Measurements from ENCODE around the gene LHFPL3. TPM values are rescaled to one million over a fixed set of nuclear protein-coding genes. Genes with fewer than 3 reads are reported as not detected.

The LHFPL3 gene
- total and polyA plus RNA-seq, 2 experiments from 2014 or later = 0.24 TPM; not detected in 1

DNA sequence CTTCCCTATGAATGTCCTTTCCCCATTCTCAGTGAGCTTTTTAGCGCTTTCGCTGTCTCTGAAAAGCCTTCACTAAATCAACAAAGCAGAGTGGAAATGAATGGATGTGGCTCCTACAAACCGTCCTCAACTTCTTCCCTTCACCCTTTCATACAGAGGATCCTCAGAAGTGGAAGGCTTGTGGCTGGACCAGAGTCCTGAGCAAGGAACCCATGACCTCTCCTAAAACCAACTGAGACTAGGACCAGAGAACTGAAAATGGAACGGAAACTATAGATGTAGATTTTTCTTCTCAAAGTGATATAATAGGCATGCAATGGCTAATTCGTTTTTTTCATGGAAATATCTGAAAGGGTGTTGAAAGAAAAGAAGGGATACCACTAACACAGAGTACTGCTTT lies 122.5 kb downstream of the LHFPL3 start (continued):
- TF ChIP-seq, protein P1, sequence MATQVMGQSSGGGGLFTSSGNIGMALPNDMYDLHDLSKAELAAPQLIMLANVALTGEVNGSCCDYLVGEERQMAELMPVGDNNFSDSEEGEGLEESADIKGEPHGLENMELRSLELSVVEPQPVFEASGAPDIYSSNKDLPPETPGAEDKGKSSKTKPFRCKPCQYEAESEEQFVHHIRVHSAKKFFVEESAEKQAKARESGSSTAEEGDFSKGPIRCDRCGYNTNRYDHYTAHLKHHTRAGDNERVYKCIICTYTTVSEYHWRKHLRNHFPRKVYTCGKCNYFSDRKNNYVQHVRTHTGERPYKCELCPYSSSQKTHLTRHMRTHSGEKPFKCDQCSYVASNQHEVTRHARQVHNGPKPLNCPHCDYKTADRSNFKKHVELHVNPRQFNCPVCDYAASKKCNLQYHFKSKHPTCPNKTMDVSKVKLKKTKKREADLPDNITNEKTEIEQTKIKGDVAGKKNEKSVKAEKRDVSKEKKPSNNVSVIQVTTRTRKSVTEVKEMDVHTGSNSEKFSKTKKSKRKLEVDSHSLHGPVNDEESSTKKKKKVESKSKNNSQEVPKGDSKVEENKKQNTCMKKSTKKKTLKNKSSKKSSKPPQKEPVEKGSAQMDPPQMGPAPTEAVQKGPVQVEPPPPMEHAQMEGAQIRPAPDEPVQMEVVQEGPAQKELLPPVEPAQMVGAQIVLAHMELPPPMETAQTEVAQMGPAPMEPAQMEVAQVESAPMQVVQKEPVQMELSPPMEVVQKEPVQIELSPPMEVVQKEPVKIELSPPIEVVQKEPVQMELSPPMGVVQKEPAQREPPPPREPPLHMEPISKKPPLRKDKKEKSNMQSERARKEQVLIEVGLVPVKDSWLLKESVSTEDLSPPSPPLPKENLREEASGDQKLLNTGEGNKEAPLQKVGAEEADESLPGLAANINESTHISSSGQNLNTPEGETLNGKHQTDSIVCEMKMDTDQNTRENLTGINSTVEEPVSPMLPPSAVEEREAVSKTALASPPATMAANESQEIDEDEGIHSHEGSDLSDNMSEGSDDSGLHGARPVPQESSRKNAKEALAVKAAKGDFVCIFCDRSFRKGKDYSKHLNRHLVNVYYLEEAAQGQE (IDR thresholded peaks at IDR 0.05; ENCODE audit: unreplicated experiment) = no peak
- TF ChIP-seq NANOG (IDR thresholded peaks at IDR 0.05; ENCODE audit: borderline replicate concordance) (no peak), STAT1 (IDR thresholded peaks at IDR 0.05; ENCODE audit: unreplicated experiment) (no peak), JUNB (IDR thresholded peaks at IDR 0.05; ENCODE audit: unreplicated experiment) (no peak), CREB1 (CRISPR knock-in tag; IDR thresholded peaks at IDR 0.05; ENCODE audit: low read depth) (no peak), ZNF114 (CRISPR knock-in tag; IDR thresholded peaks at IDR 0.05) (no peak)
- TF ChIP-seq, protein P2, sequence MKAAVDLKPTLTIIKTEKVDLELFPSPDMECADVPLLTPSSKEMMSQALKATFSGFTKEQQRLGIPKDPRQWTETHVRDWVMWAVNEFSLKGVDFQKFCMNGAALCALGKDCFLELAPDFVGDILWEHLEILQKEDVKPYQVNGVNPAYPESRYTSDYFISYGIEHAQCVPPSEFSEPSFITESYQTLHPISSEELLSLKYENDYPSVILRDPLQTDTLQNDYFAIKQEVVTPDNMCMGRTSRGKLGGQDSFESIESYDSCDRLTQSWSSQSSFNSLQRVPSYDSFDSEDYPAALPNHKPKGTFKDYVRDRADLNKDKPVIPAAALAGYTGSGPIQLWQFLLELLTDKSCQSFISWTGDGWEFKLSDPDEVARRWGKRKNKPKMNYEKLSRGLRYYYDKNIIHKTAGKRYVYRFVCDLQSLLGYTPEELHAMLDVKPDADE (IDR thresholded peaks at IDR 0.05) = no peak

DNA sequence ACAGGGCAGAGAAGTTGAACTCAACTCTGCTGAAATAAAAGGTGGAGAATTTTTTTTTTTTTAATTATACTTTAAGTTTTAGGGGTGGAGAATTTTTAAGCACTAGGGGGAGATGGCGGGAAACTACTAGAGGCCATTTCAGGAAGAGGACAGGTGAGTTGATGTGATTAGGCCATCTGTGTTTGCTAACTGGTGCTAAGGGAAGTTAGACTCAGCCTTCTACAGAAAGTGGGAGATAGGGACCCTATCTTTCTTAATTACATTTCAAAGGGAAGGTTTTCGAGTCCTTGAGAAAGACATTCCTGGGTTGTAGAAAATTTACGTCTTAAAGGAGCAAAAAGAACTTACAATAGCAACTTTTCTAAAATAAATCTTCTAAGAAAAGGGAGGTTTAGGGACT lies 124.8 kb downstream of the LHFPL3 start:
- no peaks in the 10 kb centered on the region for H3F3A ChIP-seq (replicated peaks; ENCODE audit: low read depth)
- Mint-ChIP-seq H3K27ac (no peak overlapping the region), H3K36me3 (ENCODE audit: low read depth) (no peaks in the 10 kb centered on the region), H3K9me3 (peaks cover 7% of the 10 kb centered on the region; the same call in 2 of the 3 replicates), H3K4me3 (no peak overlapping the region), H3K27me3 (ENCODE audit: insufficient read depth, low read depth, poor library complexity) (peaks cover 4% of the 10 kb centered on the region), H3K4me1 (no peaks in the 10 kb centered on the region)
- no peaks in the 10 kb centered on the region for H3K9me2 ChIP-seq (ENCODE audit: insufficient read depth)
- no peaks in the 10 kb centered on the region for H3K36me3 ChIP-seq (ENCODE audit: insufficient read depth)
- H3K27ac ChIP-seq (ENCODE audit: low read depth) = no peak overlapping the region
- peak; percentile 76 for DNase-seq (ENCODE audit: low spot score)
- H3K4me2 ChIP-seq = no peak overlapping the region
- H3K4me1 ChIP-seq (ENCODE audit: insufficient read depth) = no peaks in the 10 kb centered on the region
- H3K79me2 ChIP-seq (replicated peaks; ENCODE audit: insufficient read depth) = no peaks in the 10 kb centered on the region
- H4K20me1 ChIP-seq (replicated peaks; ENCODE audit: insufficient read depth) = no peaks in the 10 kb centered on the region; the same call in 1 of the 2 replicates
- peak; percentile 80 for ATAC-seq
- TF ChIP-seq EZH2phosphoT487 (IDR thresholded peaks at IDR 0.05; ENCODE audit: unreplicated experiment) = no peak
- TF ChIP-seq, protein P3, sequence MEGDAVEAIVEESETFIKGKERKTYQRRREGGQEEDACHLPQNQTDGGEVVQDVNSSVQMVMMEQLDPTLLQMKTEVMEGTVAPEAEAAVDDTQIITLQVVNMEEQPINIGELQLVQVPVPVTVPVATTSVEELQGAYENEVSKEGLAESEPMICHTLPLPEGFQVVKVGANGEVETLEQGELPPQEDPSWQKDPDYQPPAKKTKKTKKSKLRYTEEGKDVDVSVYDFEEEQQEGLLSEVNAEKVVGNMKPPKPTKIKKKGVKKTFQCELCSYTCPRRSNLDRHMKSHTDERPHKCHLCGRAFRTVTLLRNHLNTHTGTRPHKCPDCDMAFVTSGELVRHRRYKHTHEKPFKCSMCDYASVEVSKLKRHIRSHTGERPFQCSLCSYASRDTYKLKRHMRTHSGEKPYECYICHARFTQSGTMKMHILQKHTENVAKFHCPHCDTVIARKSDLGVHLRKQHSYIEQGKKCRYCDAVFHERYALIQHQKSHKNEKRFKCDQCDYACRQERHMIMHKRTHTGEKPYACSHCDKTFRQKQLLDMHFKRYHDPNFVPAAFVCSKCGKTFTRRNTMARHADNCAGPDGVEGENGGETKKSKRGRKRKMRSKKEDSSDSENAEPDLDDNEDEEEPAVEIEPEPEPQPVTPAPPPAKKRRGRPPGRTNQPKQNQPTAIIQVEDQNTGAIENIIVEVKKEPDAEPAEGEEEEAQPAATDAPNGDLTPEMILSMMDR (conservative IDR thresholded peaks at IDR 0.05; ENCODE audit: low read depth in 2 of 2) = peak; percentile 40 to 44; a peak in 3 of 4 replicates
- no peak for TF ChIP-seq EZH2 (IDR thresholded peaks at IDR 0.05; ENCODE audit: low read depth, unreplicated experiment)
- no peak overlapping the region for H3K4me3 ChIP-seq
- H2AFZ ChIP-seq = no peak overlapping the region
- H3K27me3 ChIP-seq (ENCODE audit: insufficient read depth) = peaks cover 24% of the 10 kb centered on the region
